Peyer's patch (tissue), 4 donors: ENCODE data around the gene IL37.

Source experiments
- POLR2A ChIP-seq, 2 donors: fragments of 450-650 bp; IDR thresholded peaks; one replicate each; pipeline ENCODE4 v1.5.1; 2017; ENCODE audit warnings: antibody characterized with exemption in 2 of 2, mild to moderate bottlenecking in 2 of 2, moderate library complexity in 2 of 2
- TF ChIP-seq, protein P1 (sequence below), 6 experiments: fragments of 450-650 bp in 4 of 6; fragments of 200-600 bp in 2 of 6; sonication (generic) in 1 of 6; IDR thresholded peaks; one replicate each; pipeline ENCODE4 v1.5.1; 2017 to 2019; ENCODE audit warnings: antibody characterized with exemption in 6 of 6, mild to moderate bottlenecking in 3 of 6, moderate library complexity in 1 of 6

DNA sequence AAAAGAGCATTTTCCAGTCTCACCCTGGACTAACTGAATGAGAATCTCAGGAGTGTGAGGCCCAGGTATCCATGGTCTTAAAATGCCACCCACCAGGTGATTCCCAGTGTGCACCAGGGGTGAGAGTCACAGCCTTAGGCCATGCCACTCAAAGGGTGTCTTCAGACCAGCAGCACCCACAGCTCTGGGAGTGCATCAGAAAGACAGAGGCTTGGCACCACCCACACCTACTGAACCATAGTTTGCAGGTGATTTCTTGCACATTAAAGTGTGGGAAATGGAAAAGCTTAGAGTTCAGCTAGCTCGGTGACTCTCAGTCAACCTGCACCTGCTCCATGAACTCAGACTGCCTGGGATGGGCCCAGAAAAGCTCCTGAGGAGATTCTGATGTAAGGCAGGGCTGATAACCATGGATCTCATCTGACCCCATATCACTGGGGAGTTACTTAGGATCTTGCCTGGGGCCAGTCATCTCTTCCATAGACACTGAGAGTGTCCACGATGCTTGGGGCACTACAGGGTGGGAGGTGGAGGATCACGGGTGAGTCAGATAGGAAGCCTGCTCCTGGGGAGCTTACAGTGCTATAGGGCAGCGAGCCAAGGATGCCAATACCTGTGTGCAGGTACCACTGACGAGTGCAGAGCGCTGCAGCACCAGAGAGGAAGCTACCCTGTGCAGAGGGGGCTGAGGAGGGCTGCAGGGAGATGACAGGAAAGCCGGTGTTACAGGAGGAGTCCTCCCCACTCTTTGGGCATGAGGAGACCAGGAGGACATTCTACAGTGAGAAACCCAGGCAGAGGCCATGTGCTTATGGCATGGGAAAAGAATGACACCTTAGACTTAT is 4.6 kb downstream of the IL37 start:
- no peak for TF ChIP-seq POLR2A (IDR thresholded peaks at IDR 0.05)
- TF ChIP-seq, protein P1, sequence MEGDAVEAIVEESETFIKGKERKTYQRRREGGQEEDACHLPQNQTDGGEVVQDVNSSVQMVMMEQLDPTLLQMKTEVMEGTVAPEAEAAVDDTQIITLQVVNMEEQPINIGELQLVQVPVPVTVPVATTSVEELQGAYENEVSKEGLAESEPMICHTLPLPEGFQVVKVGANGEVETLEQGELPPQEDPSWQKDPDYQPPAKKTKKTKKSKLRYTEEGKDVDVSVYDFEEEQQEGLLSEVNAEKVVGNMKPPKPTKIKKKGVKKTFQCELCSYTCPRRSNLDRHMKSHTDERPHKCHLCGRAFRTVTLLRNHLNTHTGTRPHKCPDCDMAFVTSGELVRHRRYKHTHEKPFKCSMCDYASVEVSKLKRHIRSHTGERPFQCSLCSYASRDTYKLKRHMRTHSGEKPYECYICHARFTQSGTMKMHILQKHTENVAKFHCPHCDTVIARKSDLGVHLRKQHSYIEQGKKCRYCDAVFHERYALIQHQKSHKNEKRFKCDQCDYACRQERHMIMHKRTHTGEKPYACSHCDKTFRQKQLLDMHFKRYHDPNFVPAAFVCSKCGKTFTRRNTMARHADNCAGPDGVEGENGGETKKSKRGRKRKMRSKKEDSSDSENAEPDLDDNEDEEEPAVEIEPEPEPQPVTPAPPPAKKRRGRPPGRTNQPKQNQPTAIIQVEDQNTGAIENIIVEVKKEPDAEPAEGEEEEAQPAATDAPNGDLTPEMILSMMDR (IDR thresholded peaks at IDR 0.05) = no peak
